K562 (cell line): Measurements from ENCODE around the gene PTP4A2. TPM values are rescaled to one million over a fixed set of nuclear protein-coding genes. Genes with fewer than 3 reads are reported as not detected.

Experiments
- BCOR ChIP-seq: fragments of 450-650 bp; IDR thresholded peaks from 2 replicates; pipeline ENCODE4 v1.6.1; 2016
- BRD4 ChIP-seq: fragments of 200-600 bp; sonication (generic); IDR thresholded peaks from 2 replicates; pipeline ENCODE4 v1.6.1; 2017; ENCODE audit warnings: inconsistent platforms
- EP300 ChIP-seq: IDR thresholded peaks from 2 replicates; pipeline ENCODE4 v1.6.1; 2012; ENCODE audit warnings: low read length, improper control_type of control experiment
- GATA2 ChIP-seq: sonication (generic); formaldehyde crosslinking; IDR thresholded peaks from 2 replicates; pipeline ENCODE4 v1.4.0; 2020; ENCODE audit warnings: mild to moderate bottlenecking, missing genetic modification reagents
- HDAC1 ChIP-seq, 2 experiments: fragments of 450-650 bp; IDR thresholded peaks; 2 replicates each; pipeline ENCODE4 v1.6.1; 2016 to 2017; ENCODE audit warnings: inconsistent platforms in 1 of 2, mild to moderate bottlenecking in 1 of 2, moderate library complexity in 1 of 2
- KDM1A ChIP-seq, 2 experiments: fragments of 450-650 bp; IDR thresholded peaks; 2 replicates each; pipeline ENCODE4 v1.6.1; 2016; ENCODE audit warnings: mild to moderate bottlenecking in 2 of 2
- NEUROD1 ChIP-seq: fragments of 150-350 bp; IDR thresholded peaks from 2 replicates; pipeline ENCODE4 v1.6.1; 2014; ENCODE audit warnings: borderline replicate concordance, low read length, low read depth; ENCODE audit not compliant: partially characterized antibody
- NFE2L1 ChIP-seq: fragments of 450-650 bp; IDR thresholded peaks from 2 replicates; pipeline ENCODE4 v1.6.1; 2016; ENCODE audit warnings: missing genetic modification characterization, low read depth, mild to moderate bottlenecking, missing compliant biosample characterization, moderate library complexity, borderline replicate concordance
- POLR2G ChIP-seq: fragments of 200-400 bp; formaldehyde crosslinking; IDR thresholded peaks from 2 replicates; pipeline ENCODE4 v1.6.1; 2017; ENCODE audit warnings: low read depth, mild to moderate bottlenecking, antibody characterized with exemption, low read length, moderate library complexity
- RFX1 ChIP-seq: fragments of 450-650 bp; IDR thresholded peaks from 2 replicates; pipeline ENCODE4 v1.6.1; 2016; ENCODE audit warnings: mild to moderate bottlenecking, moderate library complexity
- SOX6 ChIP-seq: fragments of 450-650 bp; IDR thresholded peaks from 2 replicates; pipeline ENCODE4 v1.6.1; 2014; ENCODE audit warnings: mild to moderate bottlenecking
- SRF ChIP-seq, 2 experiments: fragments of 250-450, 450-650 bp in 1 of 2; sonication (Bioruptor Pico) in 1 of 2; sonication (generic) in 1 of 2; formaldehyde crosslinking; IDR thresholded peaks; 2 replicates each; pipeline versions ENCODE4 v1.5.0 to v1.5.1; 2020 to 2022; ENCODE audit warnings: mild to moderate bottlenecking in 1 of 2, missing genetic modification reagents in 1 of 2
- TAF9B ChIP-seq: fragments of 450-650 bp; IDR thresholded peaks from 2 replicates; pipeline ENCODE4 v1.6.1; 2018; ENCODE audit warnings: mild to moderate bottlenecking; ENCODE audit not compliant: partially characterized antibody
- polyA plus RNA-seq, 8 experiments: library from polyadenylated mRNA; depleted of rRNA in 4 of 8; stranded (reverse) in 5 of 8; unstranded in 3 of 8; fragments of >200 nt; fragmentation: Nextera tagmentation in 2 of 8; fragmentation: Illumina TruSeq in 1 of 8; extraction: Ambion mirVana in 2 of 8; extraction: Trizol in 1 of 8; gene quantifications; 2 replicates each; pipeline versions ENCODE4 v1.2.1 to v1.2.3, GENCODE V29; 2011 to 2014; ENCODE audit warnings: inconsistent platforms in 1 of 8, missing spikeins in 1 of 8
- total RNA-seq, 7 experiments: library from RNA; depleted of rRNA in 6 of 7; stranded (reverse); fragments of >200 nt in 6 of 7; fragmentation: Illumina TruSeq in 2 of 7; extraction: Trizol in 2 of 7; gene quantifications; 2 replicates each; pipeline versions ENCODE4 v1.2.1 to v1.2.3, GENCODE V29; 2011 to 2021; ENCODE audit warnings: low replicate concordance in 1 of 7
- TF ChIP-seq, protein P1 (sequence below): sonication (generic); formaldehyde crosslinking; IDR thresholded peaks from 2 replicates; pipeline ENCODE4 v1.8.1; 2022; ENCODE audit warnings: missing genetic modification reagents
- TF ChIP-seq, protein P2 (sequence below): IDR thresholded peaks from 2 replicates; pipeline ENCODE4 v1.6.1; 2011; ENCODE audit not compliant: insufficient read length; ENCODE audit errors: extremely low read depth
- TF ChIP-seq, protein P3 (sequence below): fragments of 450-650 bp; conservative IDR thresholded peaks from 2 replicates; pipeline ENCODE4 v1.6.1; 2016; ENCODE audit warnings: missing genetic modification characterization, low read depth, mild to moderate bottlenecking, missing compliant biosample characterization, moderate library complexity
- TF ChIP-seq, protein P4 (sequence below): sonication (generic); formaldehyde crosslinking; IDR thresholded peaks from 2 replicates; pipeline ENCODE4 v1.8.0; 2022; ENCODE audit warnings: missing genetic modification reagents, mild to moderate bottlenecking, borderline replicate concordance
- TF ChIP-seq, protein P5 (sequence below), 2 experiments: fragments of 450-650 bp in 1 of 2; sonication (generic) in 1 of 2; formaldehyde crosslinking; conservative IDR thresholded peaks; 2 replicates each; pipeline versions ENCODE4 v1.4.0 to v1.8.1; 2020 to 2022; ENCODE audit warnings: mild to moderate bottlenecking in 1 of 2, missing genetic modification reagents in 1 of 2
- TF ChIP-seq, protein P6 (sequence below): fragments of 450-650 bp; formaldehyde crosslinking; conservative IDR thresholded peaks from 2 replicates; pipeline ENCODE4 v1.4.0; 2022; ENCODE audit warnings: mild to moderate bottlenecking, missing genetic modification characterization

Gene PTP4A2
- total and polyA plus RNA-seq, 9 of the 15 experiments (the other 6 are each of a cell fraction or from before 2014, with no cell fraction given) = 197 to 870 (median 480) TPM

DNA sequence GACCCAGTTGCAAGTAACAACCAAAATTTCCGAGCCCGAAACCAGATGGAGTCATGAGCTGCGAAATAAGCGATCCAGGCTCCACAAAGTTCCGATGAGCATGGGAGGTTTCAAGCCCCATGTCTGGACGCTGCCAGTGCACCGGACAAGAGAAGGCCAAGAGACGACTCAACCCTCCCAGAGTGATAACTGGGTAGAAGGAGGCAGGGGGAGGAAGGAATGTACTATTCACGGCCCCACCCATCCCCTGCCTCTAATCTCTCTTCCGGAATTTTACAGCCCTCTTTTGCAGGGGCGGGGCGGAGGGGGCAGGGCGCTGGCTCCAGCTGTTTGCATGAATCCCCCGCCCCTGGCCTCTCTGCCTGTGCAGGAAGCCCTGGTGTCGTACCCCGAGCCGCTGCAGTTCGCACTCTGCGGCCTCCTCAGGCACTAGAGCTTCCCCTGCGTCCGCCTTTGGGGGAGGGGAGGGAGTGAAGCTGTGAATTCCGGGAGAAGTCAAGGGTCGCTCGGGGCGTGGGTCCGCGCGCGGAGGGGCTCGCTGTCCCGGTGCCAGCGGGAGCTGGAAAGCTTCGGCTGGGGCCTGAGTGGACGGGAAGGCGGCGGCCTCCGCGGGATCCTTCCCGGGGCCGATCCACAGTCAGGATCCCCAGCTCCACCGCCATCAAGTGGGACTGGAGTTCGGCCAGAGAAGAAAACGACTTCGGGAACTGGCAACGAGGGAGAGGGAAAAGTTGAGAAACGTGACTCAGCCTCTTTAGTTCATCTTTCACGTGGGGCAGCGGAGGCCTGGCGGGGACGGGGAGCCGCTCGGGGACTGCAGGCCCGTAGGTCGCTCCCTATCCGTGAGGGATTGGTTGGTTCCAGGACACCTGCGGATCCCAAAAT lies 6.3 kb upstream of the PTP4A2 start (continued):
- TF ChIP-seq, protein P1, sequence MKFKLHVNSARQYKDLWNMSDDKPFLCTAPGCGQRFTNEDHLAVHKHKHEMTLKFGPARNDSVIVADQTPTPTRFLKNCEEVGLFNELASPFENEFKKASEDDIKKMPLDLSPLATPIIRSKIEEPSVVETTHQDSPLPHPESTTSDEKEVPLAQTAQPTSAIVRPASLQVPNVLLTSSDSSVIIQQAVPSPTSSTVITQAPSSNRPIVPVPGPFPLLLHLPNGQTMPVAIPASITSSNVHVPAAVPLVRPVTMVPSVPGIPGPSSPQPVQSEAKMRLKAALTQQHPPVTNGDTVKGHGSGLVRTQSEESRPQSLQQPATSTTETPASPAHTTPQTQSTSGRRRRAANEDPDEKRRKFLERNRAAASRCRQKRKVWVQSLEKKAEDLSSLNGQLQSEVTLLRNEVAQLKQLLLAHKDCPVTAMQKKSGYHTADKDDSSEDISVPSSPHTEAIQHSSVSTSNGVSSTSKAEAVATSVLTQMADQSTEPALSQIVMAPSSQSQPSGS (CRISPR knock-in tag) = no peak
- TF ChIP-seq KDM1A (IDR thresholded peaks at IDR 0.05) (peak; percentile 36 to 69; a peak in 3 of 4 replicates), EP300 (peak; percentile 85), BRD4 (peak; percentile 97; the same call in 1 of the 2 replicates), SOX6 (peak; percentile 87), GATA2 (CRISPR knock-in tag) (peak; percentile 71), SRF (CRISPR knock-in tag; IDR thresholded peaks at IDR 0.05) (peak; percentile 55 to 58; a peak in 2 of 4 replicates), BCOR (peak; percentile 33; the same call in 1 of the 2 replicates), RFX1 (no peak), TAF9B (peak; percentile 99), POLR2G (peak; percentile 99), NEUROD1 (peak; percentile 87), NFE2L1 (peak; percentile 37; the same call in 1 of the 2 replicates), HDAC1 (IDR thresholded peaks at IDR 0.05) (peak; percentile 57 to 95)
- TF ChIP-seq, protein P2, sequence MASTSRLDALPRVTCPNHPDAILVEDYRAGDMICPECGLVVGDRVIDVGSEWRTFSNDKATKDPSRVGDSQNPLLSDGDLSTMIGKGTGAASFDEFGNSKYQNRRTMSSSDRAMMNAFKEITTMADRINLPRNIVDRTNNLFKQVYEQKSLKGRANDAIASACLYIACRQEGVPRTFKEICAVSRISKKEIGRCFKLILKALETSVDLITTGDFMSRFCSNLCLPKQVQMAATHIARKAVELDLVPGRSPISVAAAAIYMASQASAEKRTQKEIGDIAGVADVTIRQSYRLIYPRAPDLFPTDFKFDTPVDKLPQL = peak; percentile 10
- TF ChIP-seq, protein P3, sequence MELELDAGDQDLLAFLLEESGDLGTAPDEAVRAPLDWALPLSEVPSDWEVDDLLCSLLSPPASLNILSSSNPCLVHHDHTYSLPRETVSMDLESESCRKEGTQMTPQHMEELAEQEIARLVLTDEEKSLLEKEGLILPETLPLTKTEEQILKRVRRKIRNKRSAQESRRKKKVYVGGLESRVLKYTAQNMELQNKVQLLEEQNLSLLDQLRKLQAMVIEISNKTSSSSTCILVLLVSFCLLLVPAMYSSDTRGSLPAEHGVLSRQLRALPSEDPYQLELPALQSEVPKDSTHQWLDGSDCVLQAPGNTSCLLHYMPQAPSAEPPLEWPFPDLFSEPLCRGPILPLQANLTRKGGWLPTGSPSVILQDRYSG (tag) = peak; percentile 75; the same call in 1 of the 2 replicates
- TF ChIP-seq, protein P4, sequence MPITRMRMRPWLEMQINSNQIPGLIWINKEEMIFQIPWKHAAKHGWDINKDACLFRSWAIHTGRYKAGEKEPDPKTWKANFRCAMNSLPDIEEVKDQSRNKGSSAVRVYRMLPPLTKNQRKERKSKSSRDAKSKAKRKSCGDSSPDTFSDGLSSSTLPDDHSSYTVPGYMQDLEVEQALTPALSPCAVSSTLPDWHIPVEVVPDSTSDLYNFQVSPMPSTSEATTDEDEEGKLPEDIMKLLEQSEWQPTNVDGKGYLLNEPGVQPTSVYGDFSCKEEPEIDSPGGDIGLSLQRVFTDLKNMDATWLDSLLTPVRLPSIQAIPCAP = no peak
- TF ChIP-seq, protein P5, sequence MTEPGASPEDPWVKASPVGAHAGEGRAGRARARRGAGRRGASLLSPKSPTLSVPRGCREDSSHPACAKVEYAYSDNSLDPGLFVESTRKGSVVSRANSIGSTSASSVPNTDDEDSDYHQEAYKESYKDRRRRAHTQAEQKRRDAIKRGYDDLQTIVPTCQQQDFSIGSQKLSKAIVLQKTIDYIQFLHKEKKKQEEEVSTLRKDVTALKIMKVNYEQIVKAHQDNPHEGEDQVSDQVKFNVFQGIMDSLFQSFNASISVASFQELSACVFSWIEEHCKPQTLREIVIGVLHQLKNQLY (CRISPR knock-in tag; conservative IDR thresholded peaks at IDR 0.05) = peak in 1 of 2 experiments; percentile 76; a peak in 1 of 4 replicates
- TF ChIP-seq, protein P6, sequence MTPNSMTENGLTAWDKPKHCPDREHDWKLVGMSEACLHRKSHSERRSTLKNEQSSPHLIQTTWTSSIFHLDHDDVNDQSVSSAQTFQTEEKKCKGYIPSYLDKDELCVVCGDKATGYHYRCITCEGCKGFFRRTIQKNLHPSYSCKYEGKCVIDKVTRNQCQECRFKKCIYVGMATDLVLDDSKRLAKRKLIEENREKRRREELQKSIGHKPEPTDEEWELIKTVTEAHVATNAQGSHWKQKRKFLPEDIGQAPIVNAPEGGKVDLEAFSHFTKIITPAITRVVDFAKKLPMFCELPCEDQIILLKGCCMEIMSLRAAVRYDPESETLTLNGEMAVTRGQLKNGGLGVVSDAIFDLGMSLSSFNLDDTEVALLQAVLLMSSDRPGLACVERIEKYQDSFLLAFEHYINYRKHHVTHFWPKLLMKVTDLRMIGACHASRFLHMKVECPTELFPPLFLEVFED (CRISPR knock-in tag) = peak; percentile 79
